ENCODE measurements around the gene C4orf50.

C4orf50 gene

DNA sequence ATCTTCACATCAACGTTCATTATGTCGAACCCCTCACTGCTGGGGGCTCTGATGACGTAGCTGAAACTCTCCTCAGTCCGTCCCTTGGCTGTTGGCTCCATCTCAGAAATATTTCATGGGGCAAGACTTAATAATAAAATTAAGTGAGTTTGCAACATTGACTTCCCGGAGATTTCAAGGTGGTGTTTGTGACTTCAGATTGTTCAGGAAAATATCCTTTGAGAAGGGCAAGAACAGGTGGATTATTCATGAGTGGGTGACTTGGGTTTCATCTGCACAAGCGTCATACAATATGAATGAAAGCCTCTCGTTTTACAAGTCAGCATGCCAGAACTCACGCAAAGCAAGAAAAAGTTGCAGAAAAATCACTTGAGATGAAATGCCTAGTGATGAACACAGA is at the start of gene C4orf50:
TSS of gene C4orf50 (minus strand) at position 101 of the 400 bp plus-strand sequence.
- ATAC-seq (no peak), DNase-seq (no peak)
- Mint-ChIP-seq H3K4me1 (no peaks in the 10 kb centered on the region), H3K36me3 (ENCODE audit: low read depth) (no peaks in the 10 kb centered on the region), H3K27ac (no peak within 1 kb of the TSS), H3K27me3 (peaks cover 11% of the 10 kb centered on the region), H3K9me3 (no peaks in the 10 kb centered on the region), H3K4me3 (no peak within 1 kb of the TSS)

DNA sequence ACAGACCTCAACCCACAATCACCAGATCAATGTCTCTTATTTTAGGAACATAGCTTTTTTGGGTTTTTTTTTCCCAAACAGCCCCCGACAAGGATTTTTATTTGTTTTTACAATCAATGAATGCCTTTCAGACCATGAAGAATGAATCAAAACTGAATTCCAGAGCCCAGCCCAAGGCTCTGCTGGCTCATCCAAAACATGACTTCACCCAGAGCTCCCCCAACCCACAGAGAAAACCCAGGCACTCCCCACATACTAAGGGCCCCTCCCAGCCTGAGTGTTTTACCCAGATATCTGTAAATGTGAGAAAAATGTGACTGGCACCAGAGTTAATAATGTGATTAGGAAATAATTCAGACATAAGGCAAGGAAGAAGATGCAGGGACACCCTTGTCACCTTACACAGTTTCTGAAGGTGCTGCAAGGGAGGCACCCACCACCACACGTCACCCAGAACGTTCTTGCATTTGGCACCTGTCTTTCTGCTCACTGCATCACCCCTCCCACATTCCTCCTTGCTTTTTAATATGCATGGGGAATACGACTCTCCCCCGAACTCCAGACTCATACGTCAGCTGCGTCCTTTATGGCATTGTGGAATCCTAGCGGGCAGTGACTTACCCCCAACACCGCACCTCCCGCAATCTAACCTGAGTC is 47.8 kb upstream of the C4orf50 start:
- DNase-seq (no peak), ATAC-seq (no peak)
- H3K27me3 Mint-ChIP-seq: peaks cover 3% of the 10 kb centered on the region
- H3K27ac Mint-ChIP-seq: no peak overlapping the region
- H3K4me1 Mint-ChIP-seq: no peaks in the 10 kb centered on the region
- peaks cover 2% of the 10 kb centered on the region for H3K36me3 Mint-ChIP-seq (ENCODE audit: low read depth)
- H3K9me3 Mint-ChIP-seq: no peaks in the 10 kb centered on the region
- no peak overlapping the region for H3K4me3 Mint-ChIP-seq

DNA sequence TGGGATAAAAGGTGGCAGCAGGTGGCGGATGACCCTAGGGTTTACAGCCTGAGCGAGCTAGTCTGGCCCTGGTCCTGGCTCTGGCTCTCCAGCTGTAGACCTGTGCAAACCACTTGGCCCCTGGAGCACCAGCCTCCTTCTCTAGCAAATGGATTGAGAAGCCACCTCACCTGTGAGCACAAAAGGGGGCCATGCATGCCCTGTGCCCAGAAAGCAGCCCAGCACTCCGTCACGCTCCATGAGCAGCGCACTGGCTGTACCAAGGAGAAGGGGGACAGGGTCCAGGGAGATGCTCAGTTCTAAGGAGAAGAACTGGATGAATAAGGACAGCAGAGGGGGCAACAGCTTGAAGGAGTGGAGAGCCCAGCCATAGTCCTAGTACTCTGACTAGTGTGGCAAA is 46.9 kb upstream of the C4orf50 start:
- DNase-seq (no peak), ATAC-seq (no peak)
- H3K4me3 Mint-ChIP-seq: no peak overlapping the region
- H3K36me3 Mint-ChIP-seq (ENCODE audit: low read depth): peaks cover 10% of the 10 kb centered on the region
- H3K27ac Mint-ChIP-seq: no peak overlapping the region
- peaks cover 3% of the 10 kb centered on the region for H3K9me3 Mint-ChIP-seq
- peaks cover 3% of the 10 kb centered on the region for H3K27me3 Mint-ChIP-seq
- no peaks in the 10 kb centered on the region for H3K4me1 Mint-ChIP-seq

DNA sequence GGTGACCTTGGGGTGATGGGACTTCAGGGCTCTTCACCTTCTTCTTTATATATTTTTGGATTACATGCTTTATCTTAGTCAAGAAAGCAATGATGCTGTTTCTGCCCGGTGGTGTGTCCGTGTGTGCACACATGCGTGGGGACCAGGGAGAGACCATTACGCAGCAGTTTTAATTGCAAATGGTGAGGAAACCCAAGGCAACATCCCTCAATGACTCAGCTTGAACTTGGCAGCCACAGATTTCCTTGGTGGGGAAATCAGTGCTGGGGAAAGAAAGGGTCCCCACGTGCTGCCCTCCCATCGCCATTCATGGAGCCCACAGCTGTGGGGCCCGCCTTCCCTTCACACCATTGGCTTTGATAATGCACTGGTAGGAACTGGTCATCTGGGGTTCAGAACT is 46.2 kb upstream of the C4orf50 start:
- H3K27ac Mint-ChIP-seq: no peak overlapping the region
- H3K4me3 Mint-ChIP-seq: no peak overlapping the region
- peaks cover 4% of the 10 kb centered on the region for H3K9me3 Mint-ChIP-seq
- H3K4me1 Mint-ChIP-seq: no peaks in the 10 kb centered on the region
- DNase-seq (no peak), ATAC-seq (no peak)
- H3K27me3 Mint-ChIP-seq: peaks cover 3% of the 10 kb centered on the region
- peaks cover 12% of the 10 kb centered on the region for H3K36me3 Mint-ChIP-seq (ENCODE audit: low read depth)

DNA sequence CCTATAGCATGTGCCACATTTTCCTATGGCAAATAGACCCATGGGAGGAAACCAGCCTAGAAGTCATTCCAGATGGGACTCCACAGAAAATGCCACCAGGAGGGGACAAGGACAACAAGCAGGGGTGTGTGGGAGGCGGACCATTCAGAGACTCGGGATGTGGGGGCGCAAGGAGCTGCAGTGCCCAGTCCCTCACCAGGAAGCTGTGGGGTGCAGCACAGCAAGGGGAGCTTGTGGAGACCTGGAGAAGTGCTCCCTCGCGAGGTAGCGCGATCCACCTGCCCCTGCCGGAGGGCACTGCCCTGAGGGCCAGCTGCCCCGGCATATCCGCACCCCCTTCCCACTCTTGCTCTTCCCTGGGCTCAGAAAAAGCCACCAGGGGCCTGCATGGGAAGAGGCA is 45.5 kb upstream of the C4orf50 start:
- ATAC-seq (no peak), DNase-seq (no peak)
- Mint-ChIP-seq H3K36me3 (ENCODE audit: low read depth) (peaks cover 12% of the 10 kb centered on the region), H3K9me3 (peaks cover 8% of the 10 kb centered on the region), H3K4me3 (no peak overlapping the region), H3K4me1 (no peaks in the 10 kb centered on the region), H3K27ac (no peak overlapping the region), H3K27me3 (no peaks in the 10 kb centered on the region)

DNA sequence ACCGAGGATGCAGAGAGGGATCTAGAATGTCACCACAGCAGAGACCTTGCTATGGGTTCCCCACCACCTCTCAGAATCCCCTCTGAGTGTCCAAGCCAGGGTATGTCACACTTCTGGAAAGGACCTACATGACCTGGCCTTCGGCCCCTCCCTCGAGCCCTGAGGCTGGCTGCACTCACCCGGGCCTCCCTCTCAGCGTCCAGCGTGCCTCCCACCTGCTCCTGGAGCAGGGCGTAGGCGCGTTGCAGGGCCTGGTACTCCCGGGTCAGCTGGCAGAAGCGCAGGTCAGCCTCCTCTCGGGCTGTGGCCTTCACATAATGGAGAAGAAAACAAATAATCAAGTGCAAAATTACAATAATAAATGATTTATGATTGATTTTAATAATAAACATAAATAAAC is 43.9 kb upstream of the C4orf50 start:
- Mint-ChIP-seq H3K36me3 (ENCODE audit: low read depth) (peaks cover 16% of the 10 kb centered on the region), H3K9me3 (peaks cover 13% of the 10 kb centered on the region), H3K27ac (no peak overlapping the region), H3K27me3 (no peaks in the 10 kb centered on the region), H3K4me1 (no peaks in the 10 kb centered on the region), H3K4me3 (no peak overlapping the region)
- DNase-seq (no peak), ATAC-seq (no peak)

DNA sequence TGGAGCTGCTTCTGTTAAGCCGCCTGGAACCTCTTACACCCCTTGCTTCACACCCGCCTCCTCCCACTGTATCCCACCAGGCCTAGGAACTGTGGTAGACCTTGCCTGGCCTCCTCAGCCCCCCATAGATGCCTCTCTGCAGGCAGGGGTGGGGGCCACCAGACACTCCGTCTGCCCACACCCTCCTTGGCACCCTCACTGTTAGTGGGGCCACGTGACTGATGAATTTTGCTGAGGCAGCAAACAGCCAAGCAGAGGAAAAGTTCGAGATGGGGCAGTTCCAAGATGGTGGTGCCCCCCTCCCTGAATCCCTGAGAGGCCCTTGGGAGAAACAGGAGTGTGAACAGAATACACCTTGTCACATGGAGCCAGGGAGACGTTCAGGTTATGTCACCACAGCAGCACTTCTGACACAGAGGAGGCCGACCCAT is 41.2 kb upstream of the C4orf50 start:
- Mint-ChIP-seq H3K36me3 (ENCODE audit: low read depth) (peaks cover 17% of the 10 kb centered on the region), H3K4me1 (no peaks in the 10 kb centered on the region), H3K27me3 (no peaks in the 10 kb centered on the region), H3K4me3 (no peak overlapping the region), H3K27ac (no peak overlapping the region), H3K9me3 (peaks cover 17% of the 10 kb centered on the region)
- no peak for ATAC-seq
- DNase-seq: no peak

DNA sequence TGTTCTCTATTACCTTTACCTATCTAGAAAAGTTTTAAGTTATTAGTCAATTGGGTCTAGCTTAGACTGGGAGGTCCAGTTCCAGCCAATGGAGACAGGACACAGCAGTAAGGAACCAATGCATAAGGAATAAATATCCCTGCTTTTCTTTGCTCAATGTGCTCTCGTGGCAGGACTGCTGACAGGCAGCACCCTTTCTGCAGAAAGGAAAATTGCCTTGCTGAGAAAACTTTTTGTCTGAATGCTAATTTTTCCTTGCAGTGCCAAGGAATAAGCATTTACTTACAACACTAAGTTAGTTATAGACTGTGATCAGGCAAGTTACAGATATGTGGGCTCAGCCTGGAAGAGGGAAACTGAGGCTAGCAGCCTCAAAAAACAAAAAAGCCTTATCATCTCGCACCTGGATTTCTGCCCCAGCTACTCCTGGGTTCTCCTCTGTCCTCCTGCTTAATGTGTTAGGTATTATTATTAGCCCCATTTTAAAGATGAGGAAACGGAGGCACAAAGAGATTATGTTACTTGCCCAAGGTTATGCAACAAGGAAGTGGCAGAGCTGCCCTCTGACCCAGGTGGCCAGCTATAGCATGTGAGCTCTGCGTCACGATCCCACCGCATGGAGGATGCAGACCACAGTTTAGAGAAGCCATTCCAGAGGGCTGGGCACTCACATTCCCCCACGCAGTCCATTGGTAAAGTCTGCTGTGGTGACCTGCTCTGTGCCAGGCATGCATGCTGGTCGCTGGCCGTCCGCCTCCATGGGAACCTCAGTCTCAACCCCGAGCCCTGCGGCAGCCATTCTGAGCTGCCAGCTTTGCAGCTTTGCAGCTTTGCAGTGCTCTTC is 40.5 kb upstream of the C4orf50 start:
- ATAC-seq: no peak
- no peaks in the 10 kb centered on the region for H3K4me1 Mint-ChIP-seq
- H3K4me3 Mint-ChIP-seq: no peak overlapping the region
- peaks cover 17% of the 10 kb centered on the region for H3K9me3 Mint-ChIP-seq
- no peaks in the 10 kb centered on the region for H3K27me3 Mint-ChIP-seq
- DNase-seq: no peak
- H3K36me3 Mint-ChIP-seq (ENCODE audit: low read depth): peaks cover 17% of the 10 kb centered on the region
- no peak overlapping the region for H3K27ac Mint-ChIP-seq

DNA sequence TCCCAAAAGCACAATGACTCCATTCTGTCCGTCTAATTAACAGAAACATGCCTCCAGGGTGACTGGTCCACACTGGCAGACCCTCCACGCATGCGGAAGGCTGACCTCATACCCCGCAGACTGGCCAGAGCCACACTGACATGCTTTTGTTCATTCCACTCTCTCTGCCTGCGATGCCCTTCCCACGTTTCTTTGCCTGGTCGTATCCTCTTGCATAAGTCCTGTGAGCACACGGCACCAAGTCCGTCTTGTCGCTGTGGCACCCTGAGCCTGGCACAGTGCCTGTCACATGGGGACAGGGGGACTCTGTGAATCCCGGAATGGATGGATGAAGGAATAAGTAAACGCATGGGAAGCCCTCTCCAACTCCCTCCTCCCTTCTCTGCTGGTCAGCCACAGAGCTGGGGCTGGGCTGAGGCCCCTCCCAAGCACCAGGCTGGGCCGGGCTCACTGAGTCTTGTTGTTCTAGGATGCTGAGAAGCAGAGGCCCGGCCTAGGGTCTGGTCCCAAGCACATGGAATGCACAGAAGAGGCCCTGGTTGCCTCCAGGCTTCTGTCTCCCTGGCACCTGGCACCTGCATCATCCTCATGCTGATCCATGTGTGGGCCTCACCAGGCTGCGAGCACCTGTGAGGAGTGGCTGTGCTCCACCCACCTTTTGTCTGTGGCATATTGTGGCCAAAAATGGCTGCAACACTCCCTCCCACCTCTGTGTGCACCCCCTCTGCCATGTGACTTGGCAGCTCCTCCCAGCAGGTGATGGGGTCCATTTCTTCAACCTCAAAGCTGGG is 38.9 kb upstream of the C4orf50 start:
- no peak for ATAC-seq

DNA sequence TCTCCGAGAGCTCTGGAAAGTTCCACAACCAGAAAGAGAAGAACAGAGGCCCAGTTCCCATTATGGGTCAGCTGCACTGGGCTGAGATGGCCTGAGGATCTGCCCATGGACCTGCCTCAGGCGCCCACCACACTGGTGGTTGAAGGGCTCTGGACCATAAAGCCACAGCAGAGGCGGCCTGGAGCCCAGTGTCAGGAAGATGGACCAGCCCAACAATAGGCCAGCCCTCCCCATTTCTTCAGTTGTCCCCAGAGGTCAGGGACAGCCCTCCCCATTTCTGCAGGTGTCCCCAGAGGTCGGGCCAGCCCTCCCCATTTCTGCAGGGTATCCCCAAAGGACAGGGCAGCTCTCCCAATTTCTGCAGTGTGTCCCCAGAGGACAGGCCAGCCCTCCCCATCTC is 37.2 kb upstream of the C4orf50 start:
- Mint-ChIP-seq H3K4me1 (no peaks in the 10 kb centered on the region), H3K4me3 (no peak overlapping the region), H3K27ac (no peak overlapping the region), H3K27me3 (no peaks in the 10 kb centered on the region), H3K36me3 (ENCODE audit: low read depth) (peaks cover 10% of the 10 kb centered on the region), H3K9me3 (peaks cover 17% of the 10 kb centered on the region)
- no peak for ATAC-seq
- no peak for DNase-seq

More for the DNA sequence above, 38.9 kb upstream of the C4orf50 start:
- H3K27ac Mint-ChIP-seq: no peak overlapping the region
- no peaks in the 10 kb centered on the region for H3K27me3 Mint-ChIP-seq
- peaks cover 17% of the 10 kb centered on the region for H3K36me3 Mint-ChIP-seq (ENCODE audit: low read depth)
- no peak overlapping the region for H3K4me3 Mint-ChIP-seq
- no peak for DNase-seq
- H3K4me1 Mint-ChIP-seq: no peaks in the 10 kb centered on the region
- peaks cover 17% of the 10 kb centered on the region for H3K9me3 Mint-ChIP-seq

DNA sequence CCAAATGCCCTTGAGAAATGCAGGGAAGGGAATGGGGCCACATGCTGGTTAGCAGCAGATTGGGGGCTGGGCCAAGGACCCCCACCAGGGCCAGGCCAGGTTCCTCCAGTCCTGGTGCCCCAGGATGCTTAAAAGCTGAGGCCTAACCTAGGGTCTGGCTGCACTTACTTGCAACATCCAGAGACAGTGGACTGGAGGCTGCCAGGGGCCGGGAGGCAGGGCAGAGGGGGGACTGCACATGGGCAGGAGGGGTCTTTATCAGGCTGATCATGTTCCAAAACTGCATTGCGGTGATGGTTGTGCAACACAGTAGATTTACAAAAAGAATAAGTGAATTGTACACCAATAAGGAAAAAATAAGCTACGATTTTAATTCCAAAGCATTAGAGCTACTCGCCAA is 36.8 kb upstream of the C4orf50 start:
- Mint-ChIP-seq H3K36me3 (ENCODE audit: low read depth) (peaks cover 6% of the 10 kb centered on the region), H3K27ac (no peak overlapping the region), H3K27me3 (no peaks in the 10 kb centered on the region), H3K4me1 (no peaks in the 10 kb centered on the region), H3K9me3 (peaks cover 13% of the 10 kb centered on the region), H3K4me3 (no peak overlapping the region)
- ATAC-seq (no peak), DNase-seq (no peak)

DNA sequence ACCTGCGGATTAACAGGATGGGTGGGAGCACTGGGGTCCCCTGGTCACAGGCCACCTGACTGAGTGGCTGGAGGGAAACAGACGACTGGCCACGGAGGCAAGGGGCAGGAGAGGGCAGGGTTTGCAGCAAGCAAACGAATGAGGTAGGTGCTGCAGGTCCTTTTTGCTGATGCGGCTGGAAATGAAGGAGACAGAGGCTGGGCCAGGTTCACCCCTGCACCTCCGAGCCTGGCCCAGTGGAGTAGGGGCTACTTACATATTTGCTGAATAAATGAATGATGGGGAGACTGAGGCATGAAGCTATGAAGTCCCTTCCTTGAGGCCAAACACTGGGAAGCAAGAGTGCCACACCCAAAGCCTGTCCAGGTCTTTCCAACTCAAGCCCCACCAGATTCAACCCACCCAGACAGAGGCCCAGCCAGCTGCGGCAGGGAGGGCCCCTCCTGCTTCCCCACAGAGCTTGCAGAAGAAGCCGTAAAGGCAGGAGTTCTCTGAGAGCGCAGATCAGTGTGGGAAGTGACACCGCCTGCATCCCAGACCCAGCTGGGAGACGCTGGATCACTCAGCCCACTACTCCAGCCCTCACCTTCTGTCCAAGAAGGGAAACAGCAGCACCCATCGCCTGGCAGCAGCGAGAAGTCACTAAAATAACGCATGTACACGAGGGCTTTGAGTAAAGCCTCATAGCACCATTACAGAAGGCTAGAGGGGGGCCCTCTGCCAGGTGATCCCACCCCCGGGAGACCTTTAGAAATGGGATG is 36.1 kb upstream of the C4orf50 start:
- Mint-ChIP-seq H3K27me3 (no peaks in the 10 kb centered on the region), H3K4me3 (no peak overlapping the region), H3K4me1 (no peaks in the 10 kb centered on the region), H3K36me3 (ENCODE audit: low read depth) (peaks cover 5% of the 10 kb centered on the region), H3K27ac (no peak overlapping the region), H3K9me3 (peaks cover 13% of the 10 kb centered on the region)
- DNase-seq (no peak), ATAC-seq (no peak)

DNA sequence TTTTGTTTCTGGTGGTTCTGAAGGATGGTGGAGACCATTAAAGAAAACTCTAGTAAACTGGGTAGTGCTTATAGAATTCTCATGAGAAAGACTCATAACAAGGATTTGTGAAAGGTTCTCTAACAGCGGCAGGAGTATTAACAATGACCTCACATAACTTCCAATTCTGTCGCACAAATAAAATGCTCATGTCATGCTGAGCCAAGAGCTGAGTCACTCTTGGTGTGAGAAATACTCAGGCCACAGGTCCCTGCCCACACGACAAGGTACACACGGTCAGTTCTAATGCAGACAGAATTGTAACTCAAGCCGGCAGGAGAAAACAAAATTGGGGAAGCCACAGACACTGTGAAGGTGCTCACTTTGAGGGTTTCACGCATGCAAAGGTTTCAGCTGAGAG is 34.4 kb upstream of the C4orf50 start:
- peaks cover 4% of the 10 kb centered on the region for H3K9me3 Mint-ChIP-seq

DNA sequence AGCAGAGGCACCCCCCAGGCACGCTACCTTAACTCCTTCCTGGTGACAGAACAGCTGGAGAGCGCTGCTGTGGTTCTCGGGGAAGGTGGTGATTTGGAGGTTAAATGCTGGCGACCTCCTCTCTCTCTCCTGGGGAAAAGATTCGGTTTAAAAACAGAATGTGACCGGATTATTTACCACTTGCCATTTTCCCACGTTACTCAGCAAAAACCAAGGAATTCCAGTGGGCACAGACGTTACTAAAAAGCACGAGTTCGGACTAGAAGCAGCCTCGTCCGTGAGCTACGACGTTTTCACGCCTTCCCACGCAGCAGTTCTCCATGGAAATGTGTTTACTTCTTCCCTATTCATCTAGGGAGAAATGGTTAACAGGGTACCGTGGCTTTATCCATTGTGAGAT is 32.3 kb upstream of the C4orf50 start:
- no peaks in the 10 kb centered on the region for H3K9me3 Mint-ChIP-seq
- H3K27ac Mint-ChIP-seq: no peak overlapping the region
- no peak for DNase-seq
- ATAC-seq: no peak
- H3K36me3 Mint-ChIP-seq (ENCODE audit: low read depth): no peaks in the 10 kb centered on the region
- H3K27me3 Mint-ChIP-seq: no peaks in the 10 kb centered on the region
- H3K4me1 Mint-ChIP-seq: no peaks in the 10 kb centered on the region
- no peak overlapping the region for H3K4me3 Mint-ChIP-seq

More for the DNA sequence above, 34.4 kb upstream of the C4orf50 start:
- Mint-ChIP-seq H3K27ac (no peak overlapping the region), H3K4me3 (no peak overlapping the region), H3K27me3 (no peaks in the 10 kb centered on the region), H3K36me3 (ENCODE audit: low read depth) (peaks cover 1% of the 10 kb centered on the region), H3K4me1 (no peaks in the 10 kb centered on the region)
- DNase-seq (no peak), ATAC-seq (no peak)

Measured in activated naive CD8-positive, alpha-beta T cell treated with anti-CD3 and anti-CD28 coated beads, Interleukin-2, amount 50 U/mL, for 24 hours (primary cell).